ENCODE results near the gene KRTAP10-5.

Gene KRTAP10-5

DNA sequence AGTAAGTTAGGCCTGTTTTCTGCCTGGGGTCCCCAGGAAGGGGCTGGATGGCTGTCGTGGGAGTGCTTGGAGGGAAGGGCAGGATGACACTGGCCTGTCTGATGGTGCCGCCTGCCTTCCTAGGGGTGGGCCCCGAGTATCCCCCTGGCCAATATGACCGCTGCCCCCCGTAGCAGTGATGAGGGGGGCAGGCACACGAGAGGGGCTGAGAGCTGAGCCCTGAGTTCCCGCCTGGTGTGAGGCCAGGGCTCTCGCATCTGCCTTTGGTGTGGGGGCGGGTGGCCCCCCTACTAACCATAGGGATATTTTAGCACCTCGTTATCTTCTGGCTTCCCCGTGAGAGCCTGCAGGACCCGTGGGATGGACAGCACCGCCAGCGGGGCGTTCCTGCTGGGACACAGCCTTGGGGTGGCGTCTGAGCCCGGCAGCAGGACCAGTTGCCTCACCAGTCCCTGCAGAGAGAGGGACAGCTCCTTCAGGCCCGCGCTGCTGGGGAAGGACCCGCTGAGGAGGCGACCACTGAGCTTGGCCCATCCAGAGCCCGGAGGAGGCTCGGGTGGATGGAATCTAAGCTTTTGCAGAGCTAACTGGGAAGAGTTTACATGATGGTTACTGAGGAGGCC, 50.8 kb downstream of the KRTAP10-5 start:
- TF ChIP-seq, protein P1, sequence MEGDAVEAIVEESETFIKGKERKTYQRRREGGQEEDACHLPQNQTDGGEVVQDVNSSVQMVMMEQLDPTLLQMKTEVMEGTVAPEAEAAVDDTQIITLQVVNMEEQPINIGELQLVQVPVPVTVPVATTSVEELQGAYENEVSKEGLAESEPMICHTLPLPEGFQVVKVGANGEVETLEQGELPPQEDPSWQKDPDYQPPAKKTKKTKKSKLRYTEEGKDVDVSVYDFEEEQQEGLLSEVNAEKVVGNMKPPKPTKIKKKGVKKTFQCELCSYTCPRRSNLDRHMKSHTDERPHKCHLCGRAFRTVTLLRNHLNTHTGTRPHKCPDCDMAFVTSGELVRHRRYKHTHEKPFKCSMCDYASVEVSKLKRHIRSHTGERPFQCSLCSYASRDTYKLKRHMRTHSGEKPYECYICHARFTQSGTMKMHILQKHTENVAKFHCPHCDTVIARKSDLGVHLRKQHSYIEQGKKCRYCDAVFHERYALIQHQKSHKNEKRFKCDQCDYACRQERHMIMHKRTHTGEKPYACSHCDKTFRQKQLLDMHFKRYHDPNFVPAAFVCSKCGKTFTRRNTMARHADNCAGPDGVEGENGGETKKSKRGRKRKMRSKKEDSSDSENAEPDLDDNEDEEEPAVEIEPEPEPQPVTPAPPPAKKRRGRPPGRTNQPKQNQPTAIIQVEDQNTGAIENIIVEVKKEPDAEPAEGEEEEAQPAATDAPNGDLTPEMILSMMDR (IDR thresholded peaks at IDR 0.05; ENCODE audit: low read depth, low read length) = no peak
- H3K4me3 ChIP-seq (replicated peaks in 1 of 2; ENCODE audit: low read depth in 2 of 2, low read length in 2 of 2) = no peak overlapping the region
- DNase-seq (ENCODE audit: low read depth in 2 of 2) = no peak
